AG04450 (cell line): Measurements from ENCODE around the gene SLC24A3. TPM values are rescaled to one million over a fixed set of nuclear protein-coding genes. Genes with fewer than 3 reads are reported as not detected.

Source experiments
- CTCF ChIA-PET: fragments of 300-600, 350-600 bp; formaldehyde crosslinking; extraction: SDS; loops from one replicate; lab custom pipeline; 2022; ENCODE audit warnings: antibody characterized with exemption, inconsistent platforms; lab: Charles Lee
- POLR2A ChIA-PET: fragments of 350-600 bp; formaldehyde crosslinking; extraction: SDS; loops from one replicate; lab custom pipeline; 2021; ENCODE audit warnings: antibody characterized with exemption, inconsistent platforms; lab: Yijun Ruan, JAX
- DNase-seq: peaks from one replicate; pipeline ENCODE4 v3.0.0-alpha.2; 2011; ENCODE audit warnings: low read depth, low spot score
- H3K27ac ChIP-seq: one replicate; pipeline ENCODE4 v1.5.1; 2012; ENCODE audit warnings: low read depth, low read length, control low read depth
- H3K27me3 ChIP-seq: one replicate; pipeline ENCODE4 v1.6.0; 2012; ENCODE audit warnings: low read length; ENCODE audit not compliant: control insufficient read depth, insufficient read depth
- H3K4me3 ChIP-seq: 2 replicates; pipeline ENCODE4 v1.5.1; 2011; ENCODE audit warnings: mild to moderate bottlenecking, low read depth, low read length, control low read depth
- H3K9me3 ChIP-seq: 2 replicates; pipeline ENCODE4 v1.5.1; 2012; ENCODE audit warnings: low read length; ENCODE audit not compliant: control insufficient read depth, insufficient read depth
- CTCF ChIP-seq: IDR thresholded peaks from 2 replicates; pipeline ENCODE4 v1.5.1; 2011; ENCODE audit warnings: low read depth, low read length, control low read depth, inconsistent platforms
- polyA plus RNA-seq: library from polyadenylated mRNA; depleted of rRNA; stranded (reverse); fragments of >200 nt; gene quantifications from 2 replicates; pipeline ENCODE4 v1.2.3, GENCODE V29; 2011

The SLC24A3 gene
- polyA plus RNA-seq, 1 experiment, result not detected

- CTCF ChIA-PET, result no interaction called here
- Histone ChIP-seq H3K9me3 (peaks cover 20% of the 10 kb centered on the region), H3K27ac (no peak overlapping the region), H3K27me3 (no peaks in the 10 kb centered on the region), H3K4me3 (no peak overlapping the region)
- no peak for DNase-seq
- POLR2A ChIA-PET, result no interaction called here
- TF ChIP-seq CTCF, result no peak
These were observed 121.1 kb downstream of the SLC24A3 start for GRCh38 chr20:19333563-19333962.

- Histone ChIP-seq H3K9me3 (peaks cover 17% of the 10 kb centered on the region), H3K27me3 (no peaks in the 10 kb centered on the region), H3K27ac (no peak overlapping the region), H3K4me3 (no peak overlapping the region)
- TF ChIP-seq CTCF, result no peak
- ChIA-PET POLR2A (no interaction called here), CTCF (no interaction called here)
- DNase-seq, result no peak
These were observed 122.9 kb downstream of the SLC24A3 start for GRCh38 chr20:19335341-19335740.

- H3K27me3 ChIP-seq, result no peaks in the 10 kb centered on the region
- no peak overlapping the region for H3K27ac ChIP-seq
- no peak for DNase-seq
- ChIA-PET POLR2A (no interaction called here), CTCF (no interaction called here)
- TF ChIP-seq CTCF, result no peak
- H3K9me3 ChIP-seq, result peaks cover 17% of the 10 kb centered on the region
- no peak overlapping the region for H3K4me3 ChIP-seq
These were observed 123.5 kb downstream of the SLC24A3 start for GRCh38 chr20:19335916-19336315.

- Histone ChIP-seq H3K27me3 (no peaks in the 10 kb centered on the region), H3K27ac (no peak overlapping the region), H3K4me3 (no peak overlapping the region), H3K9me3 (peaks cover 17% of the 10 kb centered on the region)
- POLR2A ChIA-PET, result no interaction called here
- no peak for TF ChIP-seq CTCF
- CTCF ChIA-PET, result no interaction called here
- no peak for DNase-seq
These were observed 124.2 kb downstream of the SLC24A3 start for GRCh38 chr20:19336631-19337030.

- ChIA-PET CTCF (no interaction called here), POLR2A (no interaction called here)
- Histone ChIP-seq H3K4me3 (no peak overlapping the region), H3K27ac (no peak overlapping the region), H3K9me3 (peaks cover 11% of the 10 kb centered on the region), H3K27me3 (no peaks in the 10 kb centered on the region)
- DNase-seq, result no peak
- no peak for TF ChIP-seq CTCF
These were observed 125.9 kb downstream of the SLC24A3 start for GRCh38 chr20:19338380-19338779.
